HG03575 (cell line): ENCODE results near the gene HMMR.
A peak's percentile ranks its signal among the peaks of the same experiment; 100 is the strongest.

Source experiments
- ATAC-seq: cut with Tn5 transposase; IDR thresholded peaks from one replicate; pipeline ENCODE4 v1.9.1; 2021; ENCODE audit not compliant: unreplicated experiment, insufficient number of reproducible peaks, low FRiP score; ENCODE audit errors: extremely low read depth

Gene HMMR

GRCh38 chr5:163456029-163456589 is 4.3 kb upstream of the HMMR start:
- ATAC-seq, result no peak

- ATAC-seq, result no peak
Observed at GRCh38 chr5:163456840-163457239, 3.6 kb upstream of the HMMR start.

- ATAC-seq, result no peak
Observed at GRCh38 chr5:163458778-163459385, 1.6 kb upstream of the HMMR start.

- no peak for ATAC-seq
Observed at GRCh38 chr5:163459462-163459818, 992 bp upstream of the HMMR start.

- ATAC-seq, result peak; percentile 59
Observed at GRCh38 chr5:163459819-163460561, 442 bp upstream of the HMMR start, which contains the start of gene NUDCD2. TSS of gene NUDCD2 (minus strand) at chr5:163460102. CDS start at chr5:163460050, 52 bp downstream.

- ATAC-seq, result no peak
Observed at GRCh38 chr5:163463063-163463435, 2.6 kb downstream of the HMMR start.

- no peak for ATAC-seq
Observed at GRCh38 chr5:163467682-163468081, 7.2 kb downstream of the HMMR start.

- ATAC-seq, result peak; percentile 83
Observed at GRCh38 chr5:163473635-163474243, 13.3 kb downstream of the HMMR start.

GRCh38 chr5:163475411-163475810 is 15.0 kb downstream of the HMMR start:
- ATAC-seq, result no peak

GRCh38 chr5:163478126-163478981 is 17.9 kb downstream of the HMMR start:
- ATAC-seq, result no peak

- ATAC-seq, result no peak
Observed at GRCh38 chr5:163478982-163479271, 18.5 kb downstream of the HMMR start.

- no peak for ATAC-seq
Observed at GRCh38 chr5:163489055-163489744, 28.8 kb downstream of the HMMR start.

GRCh38 chr5:163489745-163490075 is 29.3 kb downstream of the HMMR start:
- ATAC-seq, result no peak

GRCh38 chr5:163496286-163496685 is 35.9 kb downstream of the HMMR start:
- no peak for ATAC-seq

- ATAC-seq, result no peak
Observed at GRCh38 chr5:163497315-163497714, 36.9 kb downstream of the HMMR start.

- ATAC-seq, result no peak
Observed at GRCh38 chr5:163498886-163499285, 38.5 kb downstream of the HMMR start.

- no peak for ATAC-seq
Observed at GRCh38 chr5:163502521-163502920, 42.1 kb downstream of the HMMR start.

- ATAC-seq, result no peak
Observed at GRCh38 chr5:163503106-163504078, 43.0 kb downstream of the HMMR start.
